Adrenal gland (tissue), 12 donors: ENCODE data around the gene TMEM11. TPM values are rescaled to one million over a fixed set of nuclear protein-coding genes. Genes with fewer than 3 reads are reported as not detected.

ENCODE experiments used
- DNase-seq, 7 donors: peaks; one replicate each; pipeline ENCODE4 v3.0.0-alpha.2; 2019 to 2020
- H3K27ac ChIP-seq, 5 donors: fragments of 200-600 bp; sonication (generic) in 4 of 5; 1 replicate in 3 of 5; 2 replicates in 2 of 5; pipeline versions ENCODE4 v1.5.1 to v1.8.0; 2016 to 2020; ENCODE audit warnings: mild to moderate bottlenecking in 1 of 5
- H3K27me3 ChIP-seq: fragments of 200-600 bp; 2 replicates; pipeline ENCODE4 v1.8.0; 2021
- H3K36me3 ChIP-seq, 2 donors: fragments of 200-600 bp; replicated peaks in 1 of 2; 1 replicate in 1 of 2; 2 replicates in 1 of 2; pipeline versions ENCODE4 v1.5.1 to v1.8.0; 2018 to 2022
- H3K4me1 ChIP-seq, 2 donors: fragments of 200-600 bp; replicated peaks in 1 of 2; 1 replicate in 1 of 2; 2 replicates in 1 of 2; pipeline versions ENCODE4 v1.5.1 to v1.8.0; 2018 to 2021
- H3K4me3 ChIP-seq, 4 donors: fragments of 200-600 bp; sonication (generic) in 3 of 4; one replicate each; pipeline ENCODE4 v1.5.1; 2016 to 2018
- H3K9me3 ChIP-seq, 3 donors: fragments of 200-600 bp; sonication (generic) in 1 of 3; replicated peaks in 1 of 3; 1 replicate in 2 of 3; 2 replicates in 1 of 3; pipeline versions ENCODE4 v1.5.1 to v1.8.0; 2016 to 2021
- POLR2A ChIP-seq, 2 donors: fragments of 450-650 bp; IDR thresholded peaks; one replicate each; pipeline ENCODE4 v1.6.1; 2017; ENCODE audit warnings: antibody characterized with exemption in 2 of 2, mild to moderate bottlenecking in 2 of 2, moderate library complexity in 1 of 2
- WGBS, 4 donors: extraction: QIAGEN DNeasy Blood & Tissue Kit in 2 of 4; methylation state at CpG; one replicate each; pipeline versions ENCODE4 v1.1.5 to v1.1.7; 2013 to 2017; 5-methylcytosine and 5-hydroxymethylcytosine counted together
- intact Hi-C, 2 donors: fragments of 100-400 bp; cut with DNase I; formaldehyde crosslinking; loops; one replicate each; pipeline versions ENCODE4 v1.14.1 to v1.15.0; 2022 to 2023
- polyA plus RNA-seq, 3 donors: library from polyadenylated mRNA; stranded (reverse); fragments of 200-250 nt in 2 of 3; fragments of 350-450 nt in 1 of 3; fragmentation: Illumina TruSeq in 1 of 3; extraction: RNeasy Lipid Tissue Mini Kit (QIAGEN cat#74804) in 1 of 3; gene quantifications; one replicate each; pipeline ENCODE4 v1.2.3, GENCODE V29; 2013 to 2014
- total RNA-seq, 9 donors: library from RNA; depleted of rRNA in 4 of 9; stranded (reverse); fragments of >200 nt in 4 of 9; fragments of 120-200 nt in 1 of 9; fragmentation: NEBNext Ultra II Directional in 1 of 9; extraction: Animal tissue kit (Norgen Biotek cat#: 25700) in 1 of 9; gene quantifications; one replicate each; pipeline versions ENCODE4 v1.1.0 to v1.2.4, GENCODE V29; 2013 to 2023
- TF ChIP-seq, protein P1 (sequence below), 6 experiments: fragments of 450-650 bp in 4 of 6; fragments of 200-600 bp in 2 of 6; sonication (generic) in 1 of 6; IDR thresholded peaks; 1 replicate in 5 of 6; 2 replicates in 1 of 6; pipeline versions ENCODE4 v1.5.1 to v1.8.0; 2016 to 2021; ENCODE audit warnings: antibody characterized with exemption in 6 of 6, mild to moderate bottlenecking in 2 of 6, moderate library complexity in 1 of 6
- donor health status: healthy with polysubstance abuse.
- donor health status: Bipolar disorder and iron deficiency.
- donor health status: DM: yes; HTN: yes; CAD: no.
- donor health status: DM: no; HTN: no; CAD: no.
- donor health status: DM: no; HTN: no; CAD: no.
- donor health status: DM: yes; HTN: yes; CAD: no.

TMEM11 gene
- total and polyA plus RNA-seq, 12 donors = 12.4 to 75.8 (median 25.4) TPM

DNA sequence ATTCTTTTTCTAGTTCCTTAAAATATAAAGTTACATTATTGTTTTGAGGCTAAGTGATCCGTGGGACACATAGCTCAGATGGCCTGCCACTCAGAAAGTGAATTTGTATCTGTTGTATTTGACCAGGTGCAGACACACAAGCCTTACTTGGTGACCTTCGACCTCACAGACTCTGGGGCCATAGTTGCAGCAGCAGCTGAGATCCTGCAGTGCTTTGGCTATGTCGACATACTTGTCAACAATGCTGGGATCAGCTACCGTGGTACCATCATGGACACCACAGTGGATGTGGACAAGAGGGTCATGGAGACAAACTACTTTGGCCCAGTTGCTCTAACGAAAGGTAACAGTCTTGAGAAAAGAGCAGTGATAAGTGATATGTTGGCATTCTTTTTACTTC lies 30.5 kb downstream of the TMEM11 start:
- no peaks in the 10 kb centered on the region for H3K27me3 ChIP-seq
- H3K4me3 ChIP-seq = no peak overlapping the region
- 79 to 84% (median 80%) methylated on average over 5 of the region's 5 CpGs for WGBS, 4 donors
- H3K36me3 ChIP-seq = peaks cover 0 to 17% of the 10 kb centered on the region in 2 donors
- H3K4me1 ChIP-seq = no peaks in the 10 kb centered on the region
- H3K9me3 ChIP-seq = no peaks in the 10 kb centered on the region
- no peak for DNase-seq
- no peak for TF ChIP-seq POLR2A (IDR thresholded peaks at IDR 0.05)
- TF ChIP-seq, protein P1, sequence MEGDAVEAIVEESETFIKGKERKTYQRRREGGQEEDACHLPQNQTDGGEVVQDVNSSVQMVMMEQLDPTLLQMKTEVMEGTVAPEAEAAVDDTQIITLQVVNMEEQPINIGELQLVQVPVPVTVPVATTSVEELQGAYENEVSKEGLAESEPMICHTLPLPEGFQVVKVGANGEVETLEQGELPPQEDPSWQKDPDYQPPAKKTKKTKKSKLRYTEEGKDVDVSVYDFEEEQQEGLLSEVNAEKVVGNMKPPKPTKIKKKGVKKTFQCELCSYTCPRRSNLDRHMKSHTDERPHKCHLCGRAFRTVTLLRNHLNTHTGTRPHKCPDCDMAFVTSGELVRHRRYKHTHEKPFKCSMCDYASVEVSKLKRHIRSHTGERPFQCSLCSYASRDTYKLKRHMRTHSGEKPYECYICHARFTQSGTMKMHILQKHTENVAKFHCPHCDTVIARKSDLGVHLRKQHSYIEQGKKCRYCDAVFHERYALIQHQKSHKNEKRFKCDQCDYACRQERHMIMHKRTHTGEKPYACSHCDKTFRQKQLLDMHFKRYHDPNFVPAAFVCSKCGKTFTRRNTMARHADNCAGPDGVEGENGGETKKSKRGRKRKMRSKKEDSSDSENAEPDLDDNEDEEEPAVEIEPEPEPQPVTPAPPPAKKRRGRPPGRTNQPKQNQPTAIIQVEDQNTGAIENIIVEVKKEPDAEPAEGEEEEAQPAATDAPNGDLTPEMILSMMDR (IDR thresholded peaks at IDR 0.05) = no peak
- intact Hi-C loops = no loop called here
- H3K27ac ChIP-seq = no peak overlapping the region

DNA sequence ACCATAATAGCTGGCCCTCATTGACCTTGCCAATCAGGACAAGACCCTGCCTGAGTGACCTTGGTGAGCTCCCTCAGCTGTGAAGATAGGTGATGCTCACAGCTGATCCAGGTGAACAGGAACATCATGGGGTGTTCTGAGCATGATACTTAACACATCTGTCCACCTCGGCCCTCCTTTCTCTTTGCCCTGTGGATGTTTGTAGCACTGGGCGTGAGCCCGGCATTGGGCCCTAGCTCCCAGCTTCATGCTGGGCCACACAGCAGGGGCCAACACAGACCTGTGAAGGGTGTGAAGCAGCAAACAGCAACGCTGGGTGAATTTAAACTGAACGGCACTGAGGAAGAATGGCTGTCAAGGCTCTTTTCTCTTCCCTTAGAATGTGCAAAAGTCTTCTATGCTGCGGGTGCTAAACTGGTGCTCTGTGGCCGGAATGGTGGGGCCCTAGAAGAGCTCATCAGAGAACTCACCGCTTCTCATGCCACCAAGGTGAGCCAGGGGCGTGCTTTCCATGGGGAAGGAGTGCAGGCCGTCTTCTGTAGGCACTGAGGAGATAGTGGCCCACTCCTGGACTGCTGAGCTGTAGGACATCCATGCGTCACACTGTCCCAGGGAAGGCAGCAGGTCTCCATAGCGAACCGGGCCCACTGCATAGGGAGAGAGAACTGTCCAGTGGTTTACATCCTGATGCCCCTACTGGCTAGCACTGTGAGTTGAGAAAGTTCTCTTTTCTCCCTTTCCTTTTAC lies 35.9 kb downstream of the TMEM11 start:
- no peaks in the 10 kb centered on the region for H3K4me1 ChIP-seq
- no peaks in the 10 kb centered on the region for H3K27me3 ChIP-seq
- intact Hi-C loops = no loop called here
- H3K9me3 ChIP-seq = no peaks in the 10 kb centered on the region
- no peaks in the 10 kb centered on the region for H3K36me3 ChIP-seq
- TF ChIP-seq POLR2A (IDR thresholded peaks at IDR 0.05) = no peak
- TF ChIP-seq, protein P1 (IDR thresholded peaks at IDR 0.05) = no peak
- no peak overlapping the region for H3K4me3 ChIP-seq
- peak in 3 of 7 donors; percentile 10 to 35 (median 14) for DNase-seq
- 93 to 96% (median 94%) methylated on average over 13 of the region's 13 CpGs for WGBS, 4 donors
- H3K27ac ChIP-seq = no peak overlapping the region

- no peaks in the 10 kb centered on the region for H3K9me3 ChIP-seq
- H3K36me3 ChIP-seq = no peaks in the 10 kb centered on the region
- intact Hi-C loops = no loop called here
- no peak overlapping the region for H3K27ac ChIP-seq
- H3K4me1 ChIP-seq = no peaks in the 10 kb centered on the region
- TF ChIP-seq, protein P1 (IDR thresholded peaks at IDR 0.05) = no peak
- no peak for TF ChIP-seq POLR2A (IDR thresholded peaks at IDR 0.05)
- DNase-seq = peak in 3 of 7 donors; percentile 10 to 31 (median 11)
- no peak overlapping the region for H3K4me3 ChIP-seq
- H3K27me3 ChIP-seq = no peaks in the 10 kb centered on the region
- WGBS, 4 donors = 97 to 99% (median 98%) methylated on average over 8 of the region's 8 CpGs
Observed at GRCh38 chr17:21177401-21177800, 36.6 kb downstream of the TMEM11 start.

- H3K27ac ChIP-seq = no peak overlapping the region
- H3K4me1 ChIP-seq = peaks cover 0 to 1% of the 10 kb centered on the region in 2 donors
- no peaks in the 10 kb centered on the region for H3K9me3 ChIP-seq
- DNase-seq = peak in 2 of 7 donors; percentile 12 to 18
- H3K4me3 ChIP-seq = no peak overlapping the region
- no peaks in the 10 kb centered on the region for H3K36me3 ChIP-seq
- no peaks in the 10 kb centered on the region for H3K27me3 ChIP-seq
- intact Hi-C loops = no loop called here
- TF ChIP-seq POLR2A (IDR thresholded peaks at IDR 0.05) = no peak
- 83 to 94% (median 85%) methylated on average over 12 of the region's 12 CpGs for WGBS, 4 donors
Observed at GRCh38 chr17:21176773-21177395, 37.1 kb downstream of the TMEM11 start.
